Loucy (cell line): Measurements from ENCODE around the gene CAMK1D.

ENCODE experiments used
- H2AFZ ChIP-seq: fragments of 200-600 bp; sonication (generic); 2 replicates; pipeline ENCODE4 v1.6.0; 2016; ENCODE audit warnings: antibody characterized with exemption, mild to moderate bottlenecking, low read length, moderate library complexity
- H3F3A ChIP-seq: fragments of 200-600 bp; 2 replicates; pipeline ENCODE4 v1.6.0; 2016; ENCODE audit warnings: antibody characterized with exemption, low read depth, mild to moderate bottlenecking
- H3K27me3 ChIP-seq: fragments of 200-600 bp; sonication (generic); 2 replicates; pipeline ENCODE4 v1.6.1; 2014; ENCODE audit warnings: low read length, mild to moderate bottlenecking; ENCODE audit not compliant: insufficient read depth, poor library complexity, severe bottlenecking
- H3K36me3 ChIP-seq: fragments of 200-600 bp; sonication (generic); 2 replicates; pipeline ENCODE4 v1.6.1; 2016; ENCODE audit warnings: low read length; ENCODE audit not compliant: insufficient read depth
- H3K4me1 ChIP-seq: fragments of 200-600 bp; sonication (generic); 2 replicates; pipeline ENCODE4 v1.5.1; 2014; ENCODE audit warnings: low read length, mild to moderate bottlenecking; ENCODE audit not compliant: insufficient read depth, poor library complexity, severe bottlenecking
- H3K4me2 ChIP-seq: fragments of 200-600 bp; sonication (generic); 2 replicates; pipeline ENCODE4 v1.6.0; 2014; ENCODE audit warnings: antibody characterized with exemption, low read length, low read depth, mild to moderate bottlenecking; ENCODE audit not compliant: poor library complexity, severe bottlenecking
- H3K4me3 ChIP-seq: fragments of 200-600 bp; sonication (generic); 2 replicates; pipeline ENCODE4 v1.5.1; 2014; ENCODE audit warnings: low read length, mild to moderate bottlenecking, mixed read lengths; ENCODE audit not compliant: poor library complexity, severe bottlenecking
- H3K79me2 ChIP-seq: fragments of 200-600 bp; sonication (generic); 2 replicates; pipeline ENCODE4 v1.6.1; 2014; ENCODE audit warnings: low read length; ENCODE audit not compliant: insufficient read depth
- H3K9ac ChIP-seq: fragments of 200-600 bp; sonication (generic); 2 replicates; pipeline ENCODE4 v1.6.0; 2014; ENCODE audit warnings: mild to moderate bottlenecking, low read depth, low read length, moderate library complexity; ENCODE audit not compliant: poor library complexity, severe bottlenecking
- H3K9me2 ChIP-seq: fragments of 200-600 bp; sonication (generic); replicated peaks from 2 replicates; pipeline ENCODE4 v1.6.1; 2016; ENCODE audit warnings: low read depth, low read length, mixed read lengths
- H3K9me3 ChIP-seq: fragments of 200-600 bp; sonication (generic); 2 replicates; pipeline ENCODE4 v1.6.1; 2014; ENCODE audit warnings: mild to moderate bottlenecking, antibody characterized with exemption, low read length, low read depth; ENCODE audit not compliant: insufficient read depth
- H4K20me1 ChIP-seq: fragments of 200-600 bp; sonication (generic); 2 replicates; pipeline ENCODE4 v1.6.0; 2014; ENCODE audit warnings: antibody characterized with exemption, low read length, mild to moderate bottlenecking; ENCODE audit not compliant: insufficient read depth, poor library complexity, severe bottlenecking
- CTCF ChIP-seq: fragments of 200-600 bp; sonication (generic); conservative IDR thresholded peaks from 2 replicates; pipeline ENCODE4 v1.5.1; 2014; ENCODE audit warnings: mild to moderate bottlenecking, antibody characterized with exemption, low read length
- EZH2phosphoT487 ChIP-seq: fragments of 200-600 bp; IDR thresholded peaks from 2 replicates; pipeline ENCODE4 v1.6.1; 2018; ENCODE audit warnings: antibody characterized with exemption, mild to moderate bottlenecking, moderate library complexity, borderline replicate concordance

Gene CAMK1D

GRCh38 chr10:12501841-12502525 lies 152.6 kb downstream of the CAMK1D start:
- H3K9me2 ChIP-seq, result no peaks in the 10 kb centered on the region

GRCh38 chr10:12502526-12503274 lies 153.4 kb downstream of the CAMK1D start:
- Histone ChIP-seq H3K36me3 (no peaks in the 10 kb centered on the region), H2AFZ (no peak overlapping the region), H3K4me2 (no peak overlapping the region), H3K27me3 (no peaks in the 10 kb centered on the region), H3K4me1 (peaks cover 9% of the 10 kb centered on the region), H3K9ac (no peak overlapping the region), H3K4me3 (no peak overlapping the region), H3F3A (no peaks in the 10 kb centered on the region), H3K79me2 (no peaks in the 10 kb centered on the region), H3K9me2 (no peaks in the 10 kb centered on the region), H3K9me3 (no peaks in the 10 kb centered on the region; the same call in 1 of the 2 replicates), H4K20me1 (no peaks in the 10 kb centered on the region)
- no peak for TF ChIP-seq CTCF
- TF ChIP-seq EZH2phosphoT487, result no peak

More at GRCh38 chr10:12501841-12502525, 152.6 kb downstream of the CAMK1D start:
- Histone ChIP-seq H3K9ac (no peak overlapping the region), H3K4me1 (peaks cover 9% of the 10 kb centered on the region), H4K20me1 (no peaks in the 10 kb centered on the region), H3K4me3 (no peak overlapping the region), H3K27me3 (no peaks in the 10 kb centered on the region), H3K9me3 (no peaks in the 10 kb centered on the region; the same call in 1 of the 2 replicates), H3F3A (no peaks in the 10 kb centered on the region), H2AFZ (no peak overlapping the region), H3K36me3 (no peaks in the 10 kb centered on the region), H3K4me2 (no peak overlapping the region), H3K79me2 (no peaks in the 10 kb centered on the region)
- no peak for TF ChIP-seq EZH2phosphoT487
- TF ChIP-seq CTCF, result no peak

GRCh38 chr10:12503311-12503710 lies 154.0 kb downstream of the CAMK1D start:
- no peak overlapping the region for H3K4me2 ChIP-seq
- no peak overlapping the region for H3K4me3 ChIP-seq
- no peaks in the 10 kb centered on the region for H3K9me3 ChIP-seq
- H3K9ac ChIP-seq, result no peak overlapping the region
- H4K20me1 ChIP-seq, result no peaks in the 10 kb centered on the region
- no peaks in the 10 kb centered on the region for H3K36me3 ChIP-seq
- no peak overlapping the region for H2AFZ ChIP-seq
- H3F3A ChIP-seq, result no peaks in the 10 kb centered on the region
- no peaks in the 10 kb centered on the region for H3K9me2 ChIP-seq
- TF ChIP-seq EZH2phosphoT487 (no peak), CTCF (no peak)
- no peaks in the 10 kb centered on the region for H3K79me2 ChIP-seq
- no peaks in the 10 kb centered on the region for H3K27me3 ChIP-seq
- H3K4me1 ChIP-seq, result peaks cover 9% of the 10 kb centered on the region
